H9 (cell line): Measurements from ENCODE around the gene MYO15B. TPM values are rescaled to one million over a fixed set of nuclear protein-coding genes. Genes with fewer than 3 reads are reported as not detected.
A peak's percentile ranks its signal among the peaks of the same experiment; 100 is the strongest.

Source experiments
- DNase-seq: peaks from one replicate; pipeline ENCODE4 v3.0.0-alpha.2; 2017
- H2AFZ ChIP-seq: one replicate; pipeline ENCODE4 v1.6.1; 2013; ENCODE audit warnings: mild to moderate bottlenecking, low read length, control low read depth, moderate library complexity
- H2AK5ac ChIP-seq: 2 replicates; pipeline ENCODE4 v1.6.1; 2013; ENCODE audit warnings: low read length, control low read depth, mixed read lengths; ENCODE audit not compliant: insufficient read length
- H2BK120ac ChIP-seq: one replicate; pipeline ENCODE4 v1.6.1; 2013; ENCODE audit warnings: low read depth, mild to moderate bottlenecking, low read length, control low read depth, inconsistent platforms; ENCODE audit not compliant: poor library complexity, severe bottlenecking
- H2BK12ac ChIP-seq: 2 replicates; pipeline ENCODE4 v1.6.1; 2013; ENCODE audit warnings: low read length, control low read depth, mixed read lengths, low read depth; ENCODE audit not compliant: insufficient read length
- H2BK15ac ChIP-seq: 2 replicates; pipeline ENCODE4 v1.6.1; 2013; ENCODE audit warnings: low read depth, low read length, control low read depth
- H2BK20ac ChIP-seq: one replicate; pipeline ENCODE4 v1.6.1; 2013; ENCODE audit warnings: low read depth, mild to moderate bottlenecking, low read length, control low read depth, inconsistent platforms; ENCODE audit not compliant: poor library complexity, severe bottlenecking
- H2BK5ac ChIP-seq: 2 replicates; pipeline ENCODE4 v1.6.1; 2013; ENCODE audit warnings: low read length, control low read depth, mixed read lengths; ENCODE audit not compliant: insufficient read length
- H3K14ac ChIP-seq: 2 replicates; pipeline ENCODE4 v1.6.1; 2013; ENCODE audit warnings: low read length, control low read depth; ENCODE audit not compliant: insufficient read depth
- H3K18ac ChIP-seq: 2 replicates; pipeline ENCODE4 v1.6.1; 2013; ENCODE audit warnings: low read depth, mild to moderate bottlenecking, mixed read lengths, low read length, control low read depth; ENCODE audit not compliant: insufficient read length
- H3K23ac ChIP-seq: 2 replicates; pipeline ENCODE4 v1.6.1; 2013; ENCODE audit warnings: low read length, control low read depth, mixed read lengths, low read depth; ENCODE audit not compliant: insufficient read length
- H3K23me2 ChIP-seq: 2 replicates; pipeline ENCODE4 v1.6.1; 2013; ENCODE audit warnings: low read depth, mild to moderate bottlenecking, mixed read lengths, low read length, control low read depth; ENCODE audit not compliant: insufficient read length, poor library complexity, severe bottlenecking
- H3K27ac ChIP-seq: 2 replicates; pipeline ENCODE4 v1.5.1; 2013; ENCODE audit warnings: low read length, control low read depth, mixed read lengths, low read depth; ENCODE audit not compliant: insufficient read length
- H3K27me3 ChIP-seq: 2 replicates; pipeline ENCODE4 v1.6.1; 2013; ENCODE audit warnings: low read length, control low read depth, inconsistent platforms; ENCODE audit not compliant: insufficient read depth
- H3K4ac ChIP-seq: 2 replicates; pipeline ENCODE4 v1.6.1; 2013; ENCODE audit warnings: low read depth, mild to moderate bottlenecking, control low read depth, inconsistent platforms, low read length, moderate library complexity
- H3K4me1 ChIP-seq: 2 replicates; pipeline ENCODE4 v1.6.1; 2013; ENCODE audit warnings: low read length, control low read depth, inconsistent platforms; ENCODE audit not compliant: insufficient read depth
- H3K4me2 ChIP-seq: 2 replicates; pipeline ENCODE4 v1.6.1; 2013; ENCODE audit warnings: low read length, control low read depth, mixed read lengths; ENCODE audit not compliant: insufficient read length, insufficient read depth
- H3K56ac ChIP-seq: 2 replicates; pipeline ENCODE4 v1.6.1; 2013; ENCODE audit warnings: low read depth, mild to moderate bottlenecking, mixed read lengths, low read length, control low read depth; ENCODE audit not compliant: insufficient read length
- H3K79me1 ChIP-seq: 2 replicates; pipeline ENCODE4 v1.6.1; 2013; ENCODE audit warnings: low read depth, mild to moderate bottlenecking, moderate library complexity, low read length, control low read depth, inconsistent platforms; ENCODE audit not compliant: insufficient read depth, poor library complexity, severe bottlenecking
- H3K79me2 ChIP-seq: 2 replicates; pipeline ENCODE4 v1.6.1; 2013; ENCODE audit warnings: low read length, control low read depth, inconsistent platforms; ENCODE audit not compliant: insufficient read depth
- H3K9ac ChIP-seq: 2 replicates; pipeline ENCODE4 v1.6.1; 2013; ENCODE audit warnings: low read length, control low read depth, mixed read lengths; ENCODE audit not compliant: insufficient read length; ENCODE audit errors: extremely low read depth
- H3K9me3 ChIP-seq: one replicate; pipeline ENCODE4 v1.6.1; 2013; ENCODE audit warnings: low read depth, low read length, inconsistent platforms; ENCODE audit not compliant: control insufficient read depth
- H3T11ph ChIP-seq: one replicate; pipeline ENCODE4 v1.6.1; 2013; ENCODE audit warnings: mild to moderate bottlenecking, low read length, control low read depth, inconsistent platforms
- H4K20me1 ChIP-seq: one replicate; pipeline ENCODE4 v1.6.1; 2013; ENCODE audit not compliant: control insufficient read depth, insufficient read length, insufficient read depth
- H4K5ac ChIP-seq: 2 replicates; pipeline ENCODE4 v1.6.1; 2013; ENCODE audit warnings: low read depth, mild to moderate bottlenecking, mixed read lengths, low read length, control low read depth; ENCODE audit not compliant: insufficient read length
- H4K8ac ChIP-seq: replicated peaks from 2 replicates; pipeline ENCODE4 v1.6.1; 2013; ENCODE audit warnings: low read length, control low read depth, mixed read lengths, low read depth; ENCODE audit not compliant: insufficient read length
- H4K91ac ChIP-seq: 2 replicates; pipeline ENCODE4 v1.6.1; 2013; ENCODE audit warnings: low read depth, mild to moderate bottlenecking, moderate library complexity, mixed read lengths, low read length, control low read depth; ENCODE audit not compliant: insufficient read length
- H3K27ac Mint-ChIP-seq, 3 experiments: 2 replicates in 2 of 3; 3 replicates in 1 of 3; pipeline ENCODE4 v1.8.0; 2020 to 2021; ENCODE audit warnings: mixed read lengths in 3 of 3, mild to moderate bottlenecking in 1 of 3, moderate library complexity in 1 of 3
- H3K27me3 Mint-ChIP-seq: 2 replicates; pipeline ENCODE4 v1.8.0; 2021; ENCODE audit warnings: low read depth, mild to moderate bottlenecking, moderate library complexity, mixed read lengths
- H3K36me3 Mint-ChIP-seq, 3 experiments: 2 replicates in 2 of 3; 3 replicates in 1 of 3; pipeline ENCODE4 v1.8.0; 2020 to 2021; ENCODE audit warnings: low read depth in 3 of 3, mixed read lengths in 3 of 3; ENCODE audit not compliant: insufficient read depth in 1 of 3
- H3K4me1 Mint-ChIP-seq, 2 experiments: 2 replicates each; pipeline ENCODE4 v1.8.0; 2020; ENCODE audit warnings: mixed read lengths in 2 of 2
- H3K4me3 Mint-ChIP-seq, 2 experiments: 2 replicates in 1 of 2; 3 replicates in 1 of 2; pipeline ENCODE4 v1.8.0; 2020 to 2021; ENCODE audit warnings: mild to moderate bottlenecking in 2 of 2, mixed read lengths in 2 of 2, moderate library complexity in 1 of 2
- H3K9me3 Mint-ChIP-seq, 2 experiments: 2 replicates in 1 of 2; 3 replicates in 1 of 2; pipeline ENCODE4 v1.8.0; 2020; ENCODE audit warnings: mild to moderate bottlenecking in 2 of 2, mixed read lengths in 2 of 2, moderate library complexity in 1 of 2
- CTCF ChIP-seq: fragments of 200-600 bp; sonication (generic); conservative IDR thresholded peaks from 3 replicates; pipeline ENCODE4 v1.8.0; 2021; ENCODE audit warnings: antibody characterized with exemption, mild to moderate bottlenecking
- WGBS: extraction: QIAGEN DNeasy Blood & Tissue Kit; methylation state at CpG from one replicate; pipeline ENCODE4 v1.1.7; 2013; ENCODE audit warnings: missing lambda C conversion rate, low lambda C conversion rate, mixed read lengths; ENCODE audit not compliant: insufficient read length; ENCODE audit errors: extremely low coverage; 5-methylcytosine and 5-hydroxymethylcytosine counted together
- total RNA-seq: library from RNA; stranded (reverse); gene quantifications from 2 replicates; pipeline ENCODE4 v1.2.1, GENCODE V29; 2021

The MYO15B gene
- total RNA-seq, 1 experiment from 2014 or later, result 41.9 TPM

GRCh38 chr17:75645501-75645888, 57.9 kb downstream of the MYO15B start:
- no peak for TF ChIP-seq CTCF
- Histone ChIP-seq H3K79me1 (no peaks in the 10 kb centered on the region), H2BK5ac (no peak overlapping the region), H3K23me2 (no peaks in the 10 kb centered on the region), H4K8ac (no peak overlapping the region), H3K18ac (no peak overlapping the region), H2AFZ (no peak overlapping the region), H3K9me3 (no peaks in the 10 kb centered on the region), H3K4me1 (peaks cover 7% of the 10 kb centered on the region; the same call in 1 of the 2 replicates), H3K23ac (no peak overlapping the region), H3K56ac (no peak overlapping the region), H4K5ac (no peak overlapping the region), H4K20me1 (no peaks in the 10 kb centered on the region), H3K4ac (no peak overlapping the region), H3K14ac (no peak overlapping the region), H2BK120ac (no peak overlapping the region), H3K27me3 (no peaks in the 10 kb centered on the region), H2BK20ac (no peak overlapping the region), H3T11ph (no peak overlapping the region), H3K79me2 (no peaks in the 10 kb centered on the region), H2BK15ac (no peak overlapping the region), H2AK5ac (no peak overlapping the region), H3K9ac (no peak overlapping the region), H2BK12ac (no peak overlapping the region), H4K91ac (no peak overlapping the region), H3K27ac (no peak overlapping the region), H3K4me2 (no peak overlapping the region)
- Mint-ChIP-seq H3K9me3 (no peaks in the 10 kb centered on the region), H3K27ac (peak overlapping the region in 2 of 3 experiments; percentile 62 to 83; a peak in 3 of 7 replicates), H3K27me3 (no peaks in the 10 kb centered on the region), H3K4me3 (no peak overlapping the region), H3K4me1 (peaks cover 29 to 34% of the 10 kb centered on the region in 2 experiments), H3K36me3 (peaks cover 15 to 22% (median 21%) of the 10 kb centered on the region in 3 experiments; a peak in 6 of 7 replicates)
- no CpG with 5 or more reads among the region's 7 CpGs for WGBS
- peak; percentile 47 for DNase-seq
